GM19397 (cell line): ENCODE results near the gene CDK1.
"Not testable (repeated sequence)": the region's sequence is repeated elsewhere in the genome, so short reads cannot be mapped to it uniquely, and the experiment has no call there.

Source experiments
- ATAC-seq: cut with Tn5 transposase; IDR thresholded peaks from one replicate; pipeline ENCODE4 v1.9.1; 2021; ENCODE audit warnings: mild to moderate bottlenecking, moderate library complexity; ENCODE audit not compliant: unreplicated experiment

The CDK1 gene

GRCh38 chr10:60810437-60811182 lies 32.3 kb downstream of the CDK1 start:
- no peak for ATAC-seq

GRCh38 chr10:60816628-60817397 lies 38.5 kb downstream of the CDK1 start:
- peak; percentile 78 for ATAC-seq

- no peak for ATAC-seq
These were observed 39.1 kb downstream of the CDK1 start for GRCh38 chr10:60817398-60817805.

- ATAC-seq: no peak
These were observed 40.0 kb downstream of the CDK1 start for GRCh38 chr10:60818134-60818770.

- ATAC-seq: no peak
These were observed 41.0 kb downstream of the CDK1 start for GRCh38 chr10:60819271-60819670.

- ATAC-seq: no peak
These were observed 41.9 kb downstream of the CDK1 start for GRCh38 chr10:60820093-60820754.

- ATAC-seq: no peak
These were observed 43.4 kb downstream of the CDK1 start for GRCh38 chr10:60821656-60822055.

GRCh38 chr10:60822809-60823208 lies 44.5 kb downstream of the CDK1 start:
- no peak for ATAC-seq

GRCh38 chr10:60823324-60823723 lies 45.0 kb downstream of the CDK1 start:
- ATAC-seq: no peak

GRCh38 chr10:60825520-60825919 lies 47.2 kb downstream of the CDK1 start:
- no peak for ATAC-seq

- no peak for ATAC-seq
These were observed 49.7 kb downstream of the CDK1 start for GRCh38 chr10:60827791-60828488.

- no peak for ATAC-seq
These were observed 50.2 kb downstream of the CDK1 start for GRCh38 chr10:60828489-60828852.

- not testable (repeated sequence) for ATAC-seq
These were observed 53.9 kb downstream of the CDK1 start for GRCh38 chr10:60832136-60832535.

- ATAC-seq: no peak
These were observed 56.1 kb downstream of the CDK1 start for GRCh38 chr10:60834401-60834800.

GRCh38 chr10:60835049-60835448 lies 56.8 kb downstream of the CDK1 start:
- no peak for ATAC-seq

GRCh38 chr10:60841227-60841626 lies 62.9 kb downstream of the CDK1 start:
- ATAC-seq: not testable (repeated sequence)

- ATAC-seq: no peak
These were observed 64.4 kb downstream of the CDK1 start for GRCh38 chr10:60842694-60843093.
